ENCODE results near the gene TTC5.
"Not testable (repeated sequence)": the region's sequence is repeated elsewhere in the genome, so short reads cannot be mapped to it uniquely, and the experiment has no call there.

Gene TTC5

GRCh38 chr14:20343862-20344220 is 38.1 kb upstream of the TTC5 start:
- Histone ChIP-seq H4K20me1 (ENCODE audit: insufficient read depth, low read length, poor library complexity, severe bottlenecking) (no peaks in the 10 kb centered on the region), H3K79me2 (ENCODE audit: insufficient read depth, low read length) (peaks cover 32% of the 10 kb centered on the region), H3K27me3 (ENCODE audit: insufficient read depth, low read length, poor library complexity, severe bottlenecking) (no peaks in the 10 kb centered on the region), H3K9me3 (ENCODE audit: insufficient read depth, low read depth, low read length) (no peaks in the 10 kb centered on the region), H3K36me3 (ENCODE audit: insufficient read depth, low read length) (peaks cover 11% of the 10 kb centered on the region; the same call in 1 of the 2 replicates), H3K4me2 (ENCODE audit: low read depth, low read length, poor library complexity, severe bottlenecking) (peak overlapping the region; percentile 80), H2AFZ (ENCODE audit: low read length) (peak overlapping the region; percentile 83), H3K4me3 (ENCODE audit: low read length, poor library complexity, severe bottlenecking) (peak overlapping the region; percentile 79), H3K9me2 (replicated peaks; ENCODE audit: low read depth, low read length) (no peaks in the 10 kb centered on the region), H3K9ac (ENCODE audit: low read depth, low read length, poor library complexity, severe bottlenecking) (peak overlapping the region; percentile 88), H3K4me1 (ENCODE audit: insufficient read depth, low read length, poor library complexity, severe bottlenecking) (peaks cover 26% of the 10 kb centered on the region), H3F3A (ENCODE audit: low read depth) (peaks cover 9% of the 10 kb centered on the region)
- no peak for TF ChIP-seq CTCF (conservative IDR thresholded peaks at IDR 0.05; ENCODE audit: low read length)
- no peak for TF ChIP-seq EZH2phosphoT487 (IDR thresholded peaks at IDR 0.05; ENCODE audit: borderline replicate concordance)

DNA sequence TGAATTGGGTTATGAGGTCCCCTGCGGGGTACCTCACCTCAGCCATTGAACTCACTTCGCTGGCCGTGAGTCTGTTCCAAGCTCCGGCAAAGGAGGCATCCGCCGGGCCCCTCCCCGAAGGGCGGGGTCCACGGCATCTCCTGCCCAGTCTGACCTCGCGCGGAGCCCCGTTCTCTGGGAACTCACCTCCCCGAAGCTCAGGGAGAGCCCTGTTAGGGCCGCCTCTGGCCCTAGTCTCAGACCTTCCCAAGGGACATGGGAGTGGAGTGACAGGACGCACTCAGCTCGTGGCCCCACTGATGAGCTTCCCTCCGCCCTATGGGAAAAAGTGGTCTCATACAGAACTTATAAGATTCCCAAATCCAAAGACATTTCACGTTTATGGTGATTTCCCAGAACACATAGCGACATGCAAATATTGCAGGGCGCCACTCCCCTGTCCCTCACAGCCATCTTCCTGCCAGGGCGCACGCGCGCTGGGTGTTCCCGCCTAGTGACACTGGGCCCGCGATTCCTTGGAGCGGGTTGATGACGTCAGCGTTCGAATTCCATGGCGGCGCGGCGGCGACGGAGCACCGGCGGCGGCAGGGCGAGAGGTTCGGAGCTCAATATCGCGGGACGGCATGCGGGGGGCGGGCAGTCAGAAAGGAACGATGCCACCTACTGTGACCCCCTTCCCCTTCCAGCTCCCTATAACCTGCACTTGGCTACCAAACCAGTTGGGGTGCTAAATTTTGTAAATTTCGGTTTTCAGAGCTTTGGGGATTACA is 37.5 kb upstream of the TTC5 start, which contains the start of gene PARP2:
Gene PARP2 (plus strand): TSS at position 544 of the 770 bp plus-strand sequence. CDS start 7 bp downstream, at position 551.
- TF ChIP-seq CTCF (conservative IDR thresholded peaks at IDR 0.05; ENCODE audit: low read length) (peak; percentile 31; the same call in 1 of the 2 replicates), EZH2phosphoT487 (IDR thresholded peaks at IDR 0.05; ENCODE audit: borderline replicate concordance) (no peak)
- no peaks in the 10 kb centered on the region for H3K9me2 ChIP-seq (replicated peaks; ENCODE audit: low read depth, low read length)
- no peaks in the 10 kb centered on the region for H3K27me3 ChIP-seq (ENCODE audit: insufficient read depth, low read length, poor library complexity, severe bottlenecking)

DNA sequence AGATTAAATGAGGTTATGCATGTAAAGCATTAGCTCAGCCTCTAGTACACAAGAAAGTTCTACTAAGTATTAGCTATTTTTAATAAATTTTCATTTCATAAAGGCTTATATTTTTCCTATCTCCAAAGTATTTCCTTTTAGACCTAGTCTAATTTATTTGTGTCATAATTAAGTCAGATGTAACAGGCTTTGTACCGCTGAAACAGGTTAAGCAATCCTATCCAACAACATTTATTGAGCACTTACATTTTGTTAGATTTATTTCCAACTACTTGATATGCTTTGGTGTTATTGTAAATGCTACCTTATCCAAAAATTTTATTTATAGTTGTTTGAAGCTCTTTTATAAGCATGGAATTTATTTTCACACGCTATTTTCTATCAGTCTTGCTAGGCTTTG is 35.9 kb upstream of the TTC5 start:
- H3K9ac ChIP-seq (ENCODE audit: low read depth, low read length, poor library complexity, severe bottlenecking), result peak overlapping the region; percentile 86
- TF ChIP-seq EZH2phosphoT487 (IDR thresholded peaks at IDR 0.05; ENCODE audit: borderline replicate concordance) (no peak), CTCF (conservative IDR thresholded peaks at IDR 0.05; ENCODE audit: low read length) (no peak)

More for the DNA sequence above, 37.5 kb upstream of the TTC5 start, which contains the start of gene PARP2:
- peaks cover 26% of the 10 kb centered on the region for H3K4me1 ChIP-seq (ENCODE audit: insufficient read depth, low read length, poor library complexity, severe bottlenecking)
- H3K36me3 ChIP-seq (ENCODE audit: insufficient read depth, low read length), result peaks cover 9% of the 10 kb centered on the region; the same call in 1 of the 2 replicates
- H4K20me1 ChIP-seq (ENCODE audit: insufficient read depth, low read length, poor library complexity, severe bottlenecking), result no peaks in the 10 kb centered on the region
- H3K9me3 ChIP-seq (ENCODE audit: insufficient read depth, low read depth, low read length), result no peaks in the 10 kb centered on the region
- H3K4me3 ChIP-seq (ENCODE audit: low read length, poor library complexity, severe bottlenecking), result peak within 1 kb of the TSS; percentile 79
- peak within 1 kb of the TSS; percentile 80 for H3K4me2 ChIP-seq (ENCODE audit: low read depth, low read length, poor library complexity, severe bottlenecking)
- H3K9ac ChIP-seq (ENCODE audit: low read depth, low read length, poor library complexity, severe bottlenecking), result peak within 1 kb of the TSS; percentile 88
- peaks cover 32% of the 10 kb centered on the region for H3K79me2 ChIP-seq (ENCODE audit: insufficient read depth, low read length)
- peak within 1 kb of the TSS; percentile 97 for H2AFZ ChIP-seq (ENCODE audit: low read length)
- peaks cover 9% of the 10 kb centered on the region for H3F3A ChIP-seq (ENCODE audit: low read depth)

GRCh38 chr14:20341032-20341431 is 35.3 kb upstream of the TTC5 start:
- Histone ChIP-seq H3K4me1 (ENCODE audit: insufficient read depth, low read length, poor library complexity, severe bottlenecking) (peaks cover 26% of the 10 kb centered on the region), H3K79me2 (ENCODE audit: insufficient read depth, low read length) (peaks cover 26% of the 10 kb centered on the region), H3K4me2 (ENCODE audit: low read depth, low read length, poor library complexity, severe bottlenecking) (peak overlapping the region; percentile 66)
- not testable (repeated sequence) for H3K9me3 ChIP-seq (ENCODE audit: insufficient read depth, low read depth, low read length); H2AFZ ChIP-seq (ENCODE audit: low read length); H3K36me3 ChIP-seq (ENCODE audit: insufficient read depth, low read length); H3K9ac ChIP-seq (ENCODE audit: low read depth, low read length, poor library complexity, severe bottlenecking); H3F3A ChIP-seq (ENCODE audit: low read depth); H3K27me3 ChIP-seq (ENCODE audit: insufficient read depth, low read length, poor library complexity, severe bottlenecking); H3K4me3 ChIP-seq (ENCODE audit: low read length, poor library complexity, severe bottlenecking); H4K20me1 ChIP-seq (ENCODE audit: insufficient read depth, low read length, poor library complexity, severe bottlenecking); H3K9me2 ChIP-seq (replicated peaks; ENCODE audit: low read depth, low read length)

More for the DNA sequence above, 35.9 kb upstream of the TTC5 start:
- H3K4me1 ChIP-seq (ENCODE audit: insufficient read depth, low read length, poor library complexity, severe bottlenecking), result peaks cover 26% of the 10 kb centered on the region
- no peaks in the 10 kb centered on the region for H3K9me2 ChIP-seq (replicated peaks; ENCODE audit: low read depth, low read length)
- H4K20me1 ChIP-seq (ENCODE audit: insufficient read depth, low read length, poor library complexity, severe bottlenecking), result no peaks in the 10 kb centered on the region
- no peaks in the 10 kb centered on the region for H3K9me3 ChIP-seq (ENCODE audit: insufficient read depth, low read depth, low read length)
- H3K36me3 ChIP-seq (ENCODE audit: insufficient read depth, low read length), result 0 out of 2 replicates have a peak, but pooled peaks cover 2% of the 10 kb centered on the region
- peak overlapping the region; percentile 97; the same call in 1 of the 2 replicates for H2AFZ ChIP-seq (ENCODE audit: low read length)
- peak overlapping the region; percentile 66 for H3K4me2 ChIP-seq (ENCODE audit: low read depth, low read length, poor library complexity, severe bottlenecking)
- peak overlapping the region; percentile 79 for H3K4me3 ChIP-seq (ENCODE audit: low read length, poor library complexity, severe bottlenecking)
- H3K79me2 ChIP-seq (ENCODE audit: insufficient read depth, low read length), result peaks cover 26% of the 10 kb centered on the region
- no peaks in the 10 kb centered on the region for H3K27me3 ChIP-seq (ENCODE audit: insufficient read depth, low read length, poor library complexity, severe bottlenecking)
- H3F3A ChIP-seq (ENCODE audit: low read depth), result peaks cover 9% of the 10 kb centered on the region

Data from Loucy (cell line).